ENCODE measurements around the gene ABCA2. TPM values are rescaled to one million over a fixed set of nuclear protein-coding genes. Genes with fewer than 3 reads are reported as not detected.

ABCA2 gene
- total RNA-seq, 2 donors from 2014 or later, result 120 to 131 TPM

Other genes with a start within 250 kb of the ABCA2 start
- 10 to 100 TPM; 16.5 to 21.8 TPM for gene TMEM141, start 236.9 kb downstream of the ABCA2 start, total RNA-seq
- 1 to 10 TPM; 1.8 to 2.2 TPM for gene CCDC183, start 231.9 kb downstream of the ABCA2 start, total RNA-seq
- 10 to 100 TPM; 55.6 to 59.7 TPM for gene RABL6, start 220.3 kb downstream of the ABCA2 start, total RNA-seq
- gene AJM1, start 185.8 kb downstream of the ABCA2 start, total RNA-seq, result 1 to 10 TPM; 2.9 to 3.7 TPM
- 10 to 100 TPM; 33.8 to 36.2 TPM for gene PHPT1, start 178.8 kb downstream of the ABCA2 start, total RNA-seq
- 1 to 10 TPM; 3.4 TPM for gene MAMDC4, start 175.9 kb downstream of the ABCA2 start, total RNA-seq
- gene EDF1, start 161.9 kb downstream of the ABCA2 start, total RNA-seq, result 100 to 1,000 TPM; 212 to 224 TPM
- 10 to 100 TPM; 20.8 to 21.4 TPM for gene TRAF2, start 141.7 kb downstream of the ABCA2 start, total RNA-seq
- gene FBXW5, start 83.5 kb downstream of the ABCA2 start, total RNA-seq, result 10 to 100 TPM; 84.3 to 88.4 TPM
- 1 to 10 TPM; 1.4 to 2.7 TPM for gene C8G, start 83.0 kb downstream of the ABCA2 start, total RNA-seq
- 1 to 10 TPM; 2.6 to 4.2 TPM for gene LCN12, start 76.0 kb downstream of the ABCA2 start, total RNA-seq
- gene PTGDS, start 50.7 kb downstream of the ABCA2 start, total RNA-seq, result 100 to 1,000 TPM in 1 of 2 donors, 10 to 100 TPM in 1; 21.4 to 166 TPM
- gene LCNL1, start 45.2 kb downstream of the ABCA2 start, total RNA-seq, result 1 to 10 TPM in 1 of 2 donors, under 1 TPM in 1; 0.96 to 2.9 TPM
- 10 to 100 TPM; 85.7 to 89.9 TPM for gene PAXX, start 35.8 kb downstream of the ABCA2 start, total RNA-seq
- 1 to 10 TPM; 1.9 to 2.1 TPM for gene CLIC3, start 31.7 kb downstream of the ABCA2 start, total RNA-seq
- gene FUT7, start 3.9 kb upstream of the ABCA2 start, total RNA-seq, result 10 to 100 TPM in 1 of 2 donors, 1 to 10 TPM in 1; 7.7 to 10.6 TPM
- gene NPDC1, start 17.9 kb upstream of the ABCA2 start, total RNA-seq, result 100 to 1,000 TPM; 139 to 202 TPM
- under 1 TPM in 1 of 2 donors, not detected in 1; 0.20 TPM for gene ENTPD2, start 25.8 kb upstream of the ABCA2 start, total RNA-seq
- gene SAPCD2, start 42.3 kb upstream of the ABCA2 start, total RNA-seq, result under 1 TPM; 0.27 to 0.39 TPM
- 10 to 100 TPM in 1 of 2 donors, 1 to 10 TPM in 1; 9.3 to 10.2 TPM for gene UAP1L1, start 49.3 kb upstream of the ABCA2 start, total RNA-seq
- gene MAN1B1, start 58.7 kb upstream of the ABCA2 start, total RNA-seq, result 10 to 100 TPM; 62.0 to 62.3 TPM
- 100 to 1,000 TPM; 270 to 311 TPM for gene DPP7, start 86.5 kb upstream of the ABCA2 start, total RNA-seq
- gene GRIN1, start 110.9 kb upstream of the ABCA2 start, total RNA-seq, result not detected
- gene LRRC26, start 141.8 kb upstream of the ABCA2 start, total RNA-seq, result not detected
- not detected for gene TMEM210, start 143.8 kb upstream of the ABCA2 start, total RNA-seq
- 100 to 1,000 TPM; 114 to 116 TPM for gene ANAPC2, start 160.3 kb upstream of the ABCA2 start, total RNA-seq
- 10 to 100 TPM; 39.4 to 48.3 TPM for gene SSNA1, start 160.4 kb upstream of the ABCA2 start, total RNA-seq
- 1 to 10 TPM; 5.7 to 6.3 TPM for gene TPRN, start 172.5 kb upstream of the ABCA2 start, total RNA-seq
- 10 to 100 TPM; 21.3 to 21.4 TPM for gene TMEM203, start 177.4 kb upstream of the ABCA2 start, total RNA-seq
- gene NDOR1, start 177.5 kb upstream of the ABCA2 start, total RNA-seq, result 10 to 100 TPM; 24.0 to 30.7 TPM
- gene RNF208, start 194.0 kb upstream of the ABCA2 start, total RNA-seq, result 1 to 10 TPM; 1.2 to 5.3 TPM
- under 1 TPM in 1 of 2 donors, not detected in 1; 0.52 TPM for gene CYSRT1, start 196.9 kb upstream of the ABCA2 start, total RNA-seq
- not detected for gene RNF224, start 199.3 kb upstream of the ABCA2 start, total RNA-seq
- not detected for gene SLC34A3, start 202.7 kb upstream of the ABCA2 start, total RNA-seq
- gene TUBB4B, start 213.1 kb upstream of the ABCA2 start, total RNA-seq, result 10 to 100 TPM; 81.0 to 90.5 TPM
- gene STPG3, start 223.0 kb upstream of the ABCA2 start, total RNA-seq, result under 1 TPM in 1 of 2 donors, not detected in 1; 0.62 TPM
- gene NELFB, start 227.1 kb upstream of the ABCA2 start, total RNA-seq, result 10 to 100 TPM; 33.2 to 37.8 TPM
- 1 to 10 TPM; 2.1 to 4.0 TPM for gene TOR4A, start 249.5 kb upstream of the ABCA2 start, total RNA-seq